HepG2 (cell line): ENCODE data around the gene NDUFB7. TPM values are rescaled to one million over a fixed set of nuclear protein-coding genes. Genes with fewer than 3 reads are reported as not detected.

ENCODE experiments used
- ATAC-seq: fragments of 200-7000 bp; cut with Tn5 transposase; 3 replicates; pipeline ENCODE4 v1.9.1; 2020; ENCODE audit warnings: mild to moderate bottlenecking, moderate library complexity
- BruUV-seq: library from RNA; stranded (reverse); fragments of 400-500 nt; replicated peaks from 2 replicates; lab custom pipeline; 2021; lab: Mats Ljungman, UMichigan
- CTCF ChIA-PET: fragments of 300-600 bp; formaldehyde crosslinking; extraction: SDS; loops from one replicate; lab custom pipeline; 2021; ENCODE audit warnings: low total read pairs, inconsistent platforms, low intra/inter-chr PET ratio; lab: Yijun Ruan, JAX
- POLR2A ChIA-PET: fragments of 350-600 bp; sonication (Branson Sonifier 250); formaldehyde crosslinking; loops from one replicate; lab custom pipeline; 2020; ENCODE audit warnings: antibody characterized with exemption, inconsistent platforms; lab: Yijun Ruan, JAX
- DNase-seq: peaks from one replicate; pipeline ENCODE4 v3.0.0-alpha.2; 2015; ENCODE audit warnings: low spot score
- FAIRE-seq: peaks from 3 replicates; lab custom pipeline; 2011; peaks lifted over from hg19 to GRCh38; lab: Jason Lieb, UNC
- H2AFZ ChIP-seq: one replicate; pipeline ENCODE4 v1.6.1; 2011; ENCODE audit warnings: low read length, inconsistent platforms
- H3K27ac ChIP-seq: fragments of 300-600 bp; 3 replicates; pipeline ENCODE4 v1.8.0; 2011; ENCODE audit warnings: mixed run types, mild to moderate bottlenecking, mixed read lengths, low read length, inconsistent platforms; ENCODE audit not compliant: insufficient read depth; ENCODE audit errors: extremely low read length
- H3K27me3 ChIP-seq, 2 experiments: fragments of 200-600 bp in 1 of 2; 2 replicates in 1 of 2; 3 replicates in 1 of 2; pipeline versions ENCODE4 v1.6.0 to v1.8.0; 2011; ENCODE audit warnings: low read length in 2 of 2, mild to moderate bottlenecking in 2 of 2, moderate library complexity in 2 of 2, inconsistent platforms in 1 of 2; ENCODE audit not compliant: insufficient read depth in 2 of 2, control insufficient read depth in 1 of 2
- H3K36me3 ChIP-seq, 2 experiments: fragments of 200-600 bp in 1 of 2; replicated peaks in 1 of 2; 2 replicates in 1 of 2; 3 replicates in 1 of 2; pipeline versions ENCODE4 v1.5.1 to v1.8.0; 2011; ENCODE audit warnings: low read length in 2 of 2, inconsistent platforms in 1 of 2; ENCODE audit not compliant: insufficient read depth in 2 of 2, control insufficient read depth in 1 of 2
- H3K4me1 ChIP-seq: 2 replicates; pipeline ENCODE4 v1.5.1; 2012; ENCODE audit warnings: low read length, inconsistent platforms; ENCODE audit not compliant: insufficient read depth
- H3K4me2 ChIP-seq: 2 replicates; pipeline ENCODE4 v1.6.0; 2011; ENCODE audit warnings: low read depth, low read length, inconsistent platforms
- H3K4me3 ChIP-seq, 3 experiments: fragments of 200-600 bp in 1 of 3; sonication (generic), shearing (Covaris generic) in 1 of 3; replicated peaks in 1 of 3; 2 replicates each; pipeline ENCODE4 v1.5.1; 2011 to 2016; ENCODE audit warnings: low read length in 3 of 3, inconsistent platforms in 2 of 3, low read depth in 2 of 3, mild to moderate bottlenecking in 2 of 3, control low read depth in 1 of 3, mixed read lengths in 1 of 3; ENCODE audit not compliant: insufficient read depth in 1 of 3
- H3K79me2 ChIP-seq: one replicate; pipeline ENCODE4 v1.6.1; 2011; ENCODE audit warnings: low read length, inconsistent platforms; ENCODE audit not compliant: insufficient read depth
- H3K9ac ChIP-seq: 2 replicates; pipeline ENCODE4 v1.6.0; 2011; ENCODE audit warnings: mild to moderate bottlenecking, low read depth, low read length, inconsistent platforms; ENCODE audit not compliant: insufficient read depth
- H3K9me3 ChIP-seq: 2 replicates; pipeline ENCODE4 v1.5.1; 2012; ENCODE audit warnings: mild to moderate bottlenecking, low read length
- H4K20me1 ChIP-seq: 2 replicates; pipeline ENCODE4 v1.6.0; 2011; ENCODE audit warnings: inconsistent platforms, mild to moderate bottlenecking, low read length, moderate library complexity; ENCODE audit not compliant: insufficient read depth
- AGO2 ChIP-seq: fragments of 200-400 bp; formaldehyde crosslinking; optimal IDR thresholded peaks from 2 replicates; pipeline ENCODE3; 2017; ENCODE audit warnings: mild to moderate bottlenecking, low read depth, low read length, moderate library complexity
- WGBS: methylation state at CpG from one replicate; pipeline ENCODE4 v1.1.6; 2017; ENCODE audit warnings: low lambda C conversion rate; 5-methylcytosine and 5-hydroxymethylcytosine counted together
- in situ Hi-C: cut with HindIII; loops from 2 replicates; pipeline ENCODE4 v1.10.0; 2017; ENCODE audit warnings: low pct_unique_long_range_greater_than_20kb; ENCODE audit not compliant: extremely low pct_ligation_motif_present
- intact Hi-C: fragments of 100-400 bp; cut with micrococcal nuclease; formaldehyde crosslinking; loops from one replicate; pipeline ENCODE4 v1.10.0; 2022; ENCODE audit not compliant: unreplicated experiment
- polyA plus RNA-seq, 8 experiments: library from polyadenylated mRNA; depleted of rRNA in 3 of 8; stranded (reverse) in 7 of 8; unstranded in 1 of 8; fragments of >200 nt; fragmentation: Illumina TruSeq in 4 of 8; extraction: Trizol in 4 of 8; gene quantifications; 2 replicates each; pipeline versions ENCODE4 v1.2.1 to v1.2.3, GENCODE V29; 2011 to 2016; ENCODE audit warnings: low read depth in 4 of 8, missing spikeins in 1 of 8, mixed read lengths in 1 of 8; ENCODE audit not compliant: insufficient read depth in 1 of 8
- total RNA-seq, 5 experiments: library from RNA; depleted of rRNA; stranded (reverse); fragments of >200 nt; fragmentation: Illumina TruSeq; extraction: Trizol; gene quantifications; 2 replicates each; pipeline ENCODE4 v1.2.3, GENCODE V29; 2016; ENCODE audit warnings: low read depth in 1 of 5
- TF ChIP-seq, protein P1 (sequence below): sonication (generic); formaldehyde crosslinking; IDR thresholded peaks from 2 replicates; pipeline ENCODE4 v1.5.1; 2020; ENCODE audit warnings: missing genetic modification reagents, mild to moderate bottlenecking, borderline replicate concordance
- TF ChIP-seq, protein P2 (sequence below): sonication (generic); formaldehyde crosslinking; IDR thresholded peaks from one replicate; pipeline ENCODE4 v1.5.1; 2020; ENCODE audit warnings: mild to moderate bottlenecking, missing genetic modification reagents; ENCODE audit errors: not compliant biosample characterization

Gene NDUFB7
- total and polyA plus RNA-seq, 2 of the 13 experiments (the other 11 are each of a cell fraction or from before 2014, with no cell fraction given) = 156 to 198 TPM

DNA sequence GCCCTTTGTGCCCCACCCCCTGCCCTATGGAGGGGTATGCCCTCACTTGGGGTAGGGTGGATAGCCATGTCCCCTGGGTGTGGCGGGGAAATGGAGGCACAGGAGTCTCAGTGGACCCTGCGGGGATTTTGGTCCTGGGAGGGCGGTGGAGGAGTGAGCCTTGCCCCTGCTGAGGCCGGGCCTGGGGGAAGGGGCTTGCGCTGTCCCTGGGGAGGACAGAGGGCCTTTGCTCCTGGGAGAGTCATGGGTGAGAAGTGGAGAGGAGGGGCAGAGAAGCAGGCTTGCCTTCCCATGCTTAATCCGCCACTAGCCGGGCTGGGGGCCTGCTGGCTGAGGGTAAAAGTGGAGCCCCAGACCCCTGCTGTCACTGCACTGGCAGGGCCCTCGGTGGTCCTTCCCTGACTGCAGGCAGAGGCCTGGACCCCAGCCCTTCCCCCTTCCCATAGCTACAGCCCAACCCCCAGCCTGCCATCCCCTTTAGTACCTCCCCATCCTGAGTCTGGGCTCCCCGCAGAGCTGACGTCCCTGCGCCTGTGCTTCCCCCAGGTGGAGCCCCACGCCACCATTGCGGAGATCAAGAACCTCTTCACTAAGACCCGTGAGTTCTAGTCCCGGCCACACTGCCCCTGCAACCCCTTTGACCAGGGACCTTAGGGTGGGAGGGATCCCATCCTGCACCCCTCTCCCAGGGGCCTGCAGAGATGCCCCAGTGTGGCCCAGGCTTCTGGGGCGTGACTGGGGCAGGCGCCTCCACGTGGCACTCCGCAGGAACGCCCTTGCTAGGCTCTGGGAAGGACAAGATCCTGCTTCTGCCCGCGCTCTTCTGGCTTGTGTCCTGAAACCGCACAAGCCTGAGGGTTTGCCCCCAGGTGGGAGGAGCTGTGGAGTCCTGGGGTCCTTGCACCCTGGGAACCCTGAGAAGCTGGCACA is 8.9 kb downstream of the NDUFB7 start (continued):
- TF ChIP-seq, protein P1, sequence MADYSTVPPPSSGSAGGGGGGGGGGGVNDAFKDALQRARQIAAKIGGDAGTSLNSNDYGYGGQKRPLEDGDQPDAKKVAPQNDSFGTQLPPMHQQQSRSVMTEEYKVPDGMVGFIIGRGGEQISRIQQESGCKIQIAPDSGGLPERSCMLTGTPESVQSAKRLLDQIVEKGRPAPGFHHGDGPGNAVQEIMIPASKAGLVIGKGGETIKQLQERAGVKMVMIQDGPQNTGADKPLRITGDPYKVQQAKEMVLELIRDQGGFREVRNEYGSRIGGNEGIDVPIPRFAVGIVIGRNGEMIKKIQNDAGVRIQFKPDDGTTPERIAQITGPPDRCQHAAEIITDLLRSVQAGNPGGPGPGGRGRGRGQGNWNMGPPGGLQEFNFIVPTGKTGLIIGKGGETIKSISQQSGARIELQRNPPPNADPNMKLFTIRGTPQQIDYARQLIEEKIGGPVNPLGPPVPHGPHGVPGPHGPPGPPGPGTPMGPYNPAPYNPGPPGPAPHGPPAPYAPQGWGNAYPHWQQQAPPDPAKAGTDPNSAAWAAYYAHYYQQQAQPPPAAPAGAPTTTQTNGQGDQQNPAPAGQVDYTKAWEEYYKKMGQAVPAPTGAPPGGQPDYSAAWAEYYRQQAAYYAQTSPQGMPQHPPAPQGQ = no peak

DNA sequence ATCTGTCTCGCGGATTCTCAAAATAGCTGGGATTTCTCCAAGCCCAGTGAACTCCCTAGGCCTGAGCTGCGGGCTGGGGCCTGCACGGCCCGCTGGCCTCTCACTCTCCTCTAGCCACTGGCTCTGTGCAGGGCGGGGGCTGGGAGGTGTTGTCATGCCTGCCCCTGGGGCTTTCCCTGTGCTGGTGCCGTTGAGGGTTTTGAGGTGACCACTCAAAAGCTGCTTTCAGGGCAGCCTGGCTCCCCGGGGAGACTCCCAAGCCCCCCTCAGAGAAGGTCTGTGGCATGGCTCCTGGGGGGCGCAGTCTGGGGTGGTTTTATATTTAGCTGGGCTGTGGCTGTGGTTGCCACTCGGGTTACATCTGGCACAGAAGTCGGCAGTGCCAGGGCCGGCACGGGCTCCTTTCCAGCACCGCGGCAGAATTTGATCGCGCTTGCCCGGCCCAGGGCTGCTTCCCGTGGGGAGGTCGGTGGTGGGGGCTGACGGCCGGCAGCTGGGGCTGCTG is 10.0 kb downstream of the NDUFB7 start:
- Histone ChIP-seq H3K79me2 (peaks cover 24% of the 10 kb centered on the region), H3K27ac (no peak overlapping the region), H3K4me3 (no peak overlapping the region), H3K27me3 (no peaks in the 10 kb centered on the region), H3K4me2 (no peak overlapping the region), H2AFZ (no peak overlapping the region), H4K20me1 (no peaks in the 10 kb centered on the region; the same call in 1 of the 2 replicates), H3K36me3 (peaks cover 7 to 15% of the 10 kb centered on the region in 2 experiments; a peak in 3 of 5 replicates), H3K9ac (no peak overlapping the region), H3K9me3 (no peaks in the 10 kb centered on the region), H3K4me1 (peaks cover under 1% of the 10 kb centered on the region; the same call in 1 of the 2 replicates)
- DNase-seq (no peak), FAIRE-seq (no peak), ATAC-seq (no peak)
- TF ChIP-seq, protein P2, sequence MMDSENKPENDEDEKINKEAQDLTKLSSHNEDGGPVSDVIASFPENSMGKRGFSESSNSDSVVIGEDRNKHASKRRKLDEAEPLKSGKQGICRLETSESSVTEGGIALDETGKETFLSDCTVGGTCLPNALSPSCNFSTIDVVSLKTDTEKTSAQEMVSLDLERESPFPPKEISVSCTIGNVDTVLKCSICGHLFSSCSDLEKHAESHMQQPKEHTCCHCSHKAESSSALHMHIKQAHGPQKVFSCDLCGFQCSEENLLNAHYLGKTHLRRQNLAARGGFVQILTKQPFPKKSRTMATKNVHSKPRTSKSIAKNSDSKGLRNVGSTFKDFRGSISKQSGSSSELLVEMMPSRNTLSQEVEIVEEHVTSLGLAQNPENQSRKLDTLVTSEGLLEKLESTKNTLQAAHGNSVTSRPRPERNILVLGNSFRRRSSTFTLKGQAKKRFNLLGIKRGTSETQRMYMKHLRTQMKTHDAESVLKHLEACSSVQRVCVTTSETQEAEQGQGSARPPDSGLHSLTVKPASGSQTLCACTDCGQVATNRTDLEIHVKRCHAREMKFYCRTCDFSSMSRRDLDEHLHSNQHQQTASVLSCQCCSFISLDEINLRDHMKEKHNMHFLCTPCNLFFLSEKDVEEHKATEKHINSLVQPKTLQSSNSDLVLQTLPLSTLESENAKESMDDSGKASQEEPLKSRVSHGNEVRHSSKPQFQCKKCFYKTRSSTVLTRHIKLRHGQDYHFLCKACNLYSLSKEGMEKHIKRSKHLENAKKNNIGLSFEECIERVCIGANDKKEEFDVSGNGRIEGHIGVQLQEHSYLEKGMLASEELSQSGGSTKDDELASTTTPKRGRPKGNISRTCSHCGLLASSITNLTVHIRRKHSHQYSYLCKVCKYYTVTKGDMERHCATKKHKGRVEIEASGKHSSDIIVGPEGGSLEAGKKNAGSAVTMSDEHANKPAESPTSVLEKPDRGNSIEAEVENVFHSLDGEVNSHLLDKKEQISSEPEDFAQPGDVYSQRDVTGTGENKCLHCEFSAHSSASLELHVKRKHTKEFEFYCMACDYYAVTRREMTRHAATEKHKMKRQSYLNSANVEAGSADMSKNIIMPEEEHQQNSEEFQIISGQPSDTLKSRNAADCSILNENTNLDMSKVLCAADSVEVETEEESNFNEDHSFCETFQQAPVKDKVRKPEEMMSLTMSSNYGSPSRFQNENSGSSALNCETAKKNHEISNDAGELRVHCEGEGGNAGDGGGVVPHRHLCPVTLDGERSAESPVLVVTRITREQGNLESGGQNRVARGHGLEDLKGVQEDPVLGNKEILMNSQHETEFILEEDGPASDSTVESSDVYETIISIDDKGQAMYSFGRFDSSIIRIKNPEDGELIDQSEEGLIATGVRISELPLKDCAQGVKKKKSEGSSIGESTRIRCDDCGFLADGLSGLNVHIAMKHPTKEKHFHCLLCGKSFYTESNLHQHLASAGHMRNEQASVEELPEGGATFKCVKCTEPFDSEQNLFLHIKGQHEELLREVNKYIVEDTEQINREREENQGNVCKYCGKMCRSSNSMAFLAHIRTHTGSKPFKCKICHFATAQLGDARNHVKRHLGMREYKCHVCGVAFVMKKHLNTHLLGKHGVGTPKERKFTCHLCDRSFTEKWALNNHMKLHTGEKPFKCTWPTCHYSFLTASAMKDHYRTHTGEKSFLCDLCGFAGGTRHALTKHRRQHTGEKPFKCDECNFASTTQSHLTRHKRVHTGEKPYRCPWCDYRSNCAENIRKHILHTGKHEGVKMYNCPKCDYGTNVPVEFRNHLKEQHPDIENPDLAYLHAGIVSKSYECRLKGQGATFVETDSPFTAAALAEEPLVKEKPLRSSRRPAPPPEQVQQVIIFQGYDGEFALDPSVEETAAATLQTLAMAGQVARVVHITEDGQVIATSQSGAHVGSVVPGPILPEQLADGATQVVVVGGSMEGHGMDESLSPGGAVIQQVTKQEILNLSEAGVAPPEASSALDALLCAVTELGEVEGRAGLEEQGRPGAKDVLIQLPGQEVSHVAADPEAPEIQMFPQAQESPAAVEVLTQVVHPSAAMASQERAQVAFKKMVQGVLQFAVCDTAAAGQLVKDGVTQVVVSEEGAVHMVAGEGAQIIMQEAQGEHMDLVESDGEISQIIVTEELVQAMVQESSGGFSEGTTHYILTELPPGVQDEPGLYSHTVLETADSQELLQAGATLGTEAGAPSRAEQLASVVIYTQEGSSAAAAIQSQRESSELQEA (CRISPR knock-in tag) = no peak
- peak; percentile 6 for TF ChIP-seq AGO2
- POLR2A ChIA-PET = no interaction called here
- WGBS = 87% methylated on average over 3 of the region's 22 CpGs
- intact Hi-C loops = no loop called here
- in situ Hi-C loops = no loop called here
- CTCF ChIA-PET = no interaction called here
- BruUV-seq = no TSS peak
